RWPE2 (cell line): ENCODE data around the gene HOMER3.

Experiments
- ATAC-seq: fragments of 200-7000 bp; cut with Tn5 transposase; 3 replicates; pipeline ENCODE4 v1.9.1; 2021; ENCODE audit warnings: low read depth
- DNase-seq: peaks from one replicate; pipeline ENCODE4 v3.0.0-alpha.2; 2020; ENCODE audit warnings: low spot score
- H3K27ac ChIP-seq: fragments of 450-650 bp; 2 replicates; pipeline ENCODE4 v1.5.1; 2017; ENCODE audit warnings: mild to moderate bottlenecking; ENCODE audit not compliant: poor library complexity, severe bottlenecking
- H3K27me3 ChIP-seq: fragments of 250-450 bp; sonication (Bioruptor Pico); 2 replicates; pipeline ENCODE4 v1.5.1; 2021; ENCODE audit warnings: mild to moderate bottlenecking, moderate library complexity; ENCODE audit not compliant: insufficient read depth, poor library complexity, severe bottlenecking
- H3K36me3 ChIP-seq: fragments of 250-450 bp; sonication (Bioruptor Pico); 2 replicates; pipeline ENCODE4 v1.5.1; 2020; ENCODE audit warnings: low read depth, mild to moderate bottlenecking, moderate library complexity
- H3K4me1 ChIP-seq: fragments of 250-450 bp; sonication (Bioruptor Pico); 2 replicates; pipeline ENCODE4 v1.5.1; 2021; ENCODE audit warnings: mild to moderate bottlenecking, moderate library complexity; ENCODE audit not compliant: insufficient read depth, poor library complexity, severe bottlenecking
- H3K4me3 ChIP-seq: fragments of 250-450 bp; sonication (Bioruptor Pico); 2 replicates; pipeline ENCODE4 v1.5.1; 2021; ENCODE audit warnings: mild to moderate bottlenecking, moderate library complexity; ENCODE audit not compliant: severe bottlenecking
- H3K9me3 ChIP-seq: fragments of 250-450 bp; sonication (Bioruptor Pico); 2 replicates; pipeline ENCODE4 v1.5.1; 2021; ENCODE audit warnings: mild to moderate bottlenecking, moderate library complexity; ENCODE audit not compliant: severe bottlenecking
- CTCF ChIP-seq: fragments of 450-650 bp; IDR thresholded peaks from one replicate; pipeline ENCODE4 v1.5.1; 2017; ENCODE audit warnings: mild to moderate bottlenecking, moderate library complexity; ENCODE audit not compliant: poor library complexity, severe bottlenecking

HOMER3 gene

DNA sequence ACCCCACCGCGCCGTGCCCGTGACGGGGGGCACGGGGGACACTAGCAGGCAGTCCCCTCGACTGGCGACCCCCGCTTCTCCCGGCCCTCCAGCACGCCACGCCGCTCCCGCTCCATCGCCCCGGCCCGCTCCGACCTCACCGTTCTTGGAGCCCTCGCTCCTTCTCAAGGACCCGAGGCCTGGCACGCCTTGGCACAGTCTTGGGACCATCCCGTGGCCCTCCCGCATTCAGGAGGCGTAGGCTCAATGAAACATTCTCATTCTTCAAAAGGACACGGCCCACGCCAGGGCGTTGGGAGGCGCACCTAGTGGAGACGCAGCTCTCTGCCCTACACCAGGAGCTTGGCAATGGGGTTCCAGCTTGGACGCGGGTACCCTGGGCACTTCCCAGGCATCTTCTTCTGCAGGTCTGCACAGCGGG is 44.6 kb downstream of the HOMER3 start:
- no peak for TF ChIP-seq CTCF
- no peaks in the 10 kb centered on the region; the same call in 1 of the 2 replicates for H3K36me3 ChIP-seq
- no peak overlapping the region for H3K4me3 ChIP-seq
- no peak overlapping the region for H3K27ac ChIP-seq
- DNase-seq (no peak), ATAC-seq (peak; percentile 41; the same call in 2 of the 3 replicates)
- H3K27me3 ChIP-seq: peaks cover 18% of the 10 kb centered on the region
- H3K4me1 ChIP-seq: no peaks in the 10 kb centered on the region
- H3K9me3 ChIP-seq: no peaks in the 10 kb centered on the region

DNA sequence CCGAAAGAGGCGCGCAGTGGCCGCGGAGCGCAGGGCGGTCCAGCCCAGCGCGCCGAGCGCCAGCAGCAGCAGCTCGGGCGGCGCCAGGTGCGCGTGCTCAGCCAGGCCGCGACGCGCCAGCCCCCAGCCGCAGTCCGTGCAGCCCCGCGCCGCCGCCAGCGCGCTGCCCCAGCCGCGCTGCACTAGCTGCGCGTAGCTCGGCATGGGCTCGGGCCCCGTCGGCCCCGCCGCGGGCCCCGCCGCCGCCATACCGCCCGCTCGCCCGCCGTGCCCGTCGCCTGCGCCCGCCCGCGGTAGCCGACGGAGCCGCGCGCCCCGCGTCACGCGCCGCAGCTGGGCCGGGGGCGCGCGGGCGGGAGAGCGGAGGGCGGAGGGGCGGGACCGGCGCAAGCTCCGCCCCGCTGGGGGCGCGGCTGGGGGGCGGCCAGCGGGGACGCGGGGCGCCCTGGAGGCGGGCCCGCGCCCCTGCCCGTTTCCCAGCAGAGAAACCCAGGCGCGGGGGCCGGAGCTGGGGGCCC is 45.1 kb downstream of the HOMER3 start, which contains the start of gene CERS1:
Gene CERS1 (minus strand): TSS at position 335 of the 518 bp plus-strand sequence. CDS start 86 bp downstream, at position 249.
- no peak for DNase-seq
- H3K4me3 ChIP-seq: peak within 1 kb of the TSS; percentile 48

GRCh38 chr19:18895038-18895823 is 45.8 kb downstream of the HOMER3 start:
- Histone ChIP-seq H3K27me3 (peaks cover 18% of the 10 kb centered on the region), H3K36me3 (no peaks in the 10 kb centered on the region), H3K4me3 (peak overlapping the region; percentile 48), H3K27ac (no peak overlapping the region), H3K9me3 (no peaks in the 10 kb centered on the region), H3K4me1 (no peaks in the 10 kb centered on the region)
- ATAC-seq: peak; percentile 53
- TF ChIP-seq CTCF: peak; percentile 59
- no peak for DNase-seq

More for the DNA sequence above, 45.1 kb downstream of the HOMER3 start, which contains the start of gene CERS1:
- no peak within 1 kb of the TSS for H3K27ac ChIP-seq
- no peaks in the 10 kb centered on the region for H3K9me3 ChIP-seq
- H3K27me3 ChIP-seq: peaks cover 18% of the 10 kb centered on the region
- H3K36me3 ChIP-seq: no peaks in the 10 kb centered on the region; the same call in 1 of the 2 replicates
- peak; percentile 31; the same call in 2 of the 3 replicates for ATAC-seq
- no peak for TF ChIP-seq CTCF
- H3K4me1 ChIP-seq: no peaks in the 10 kb centered on the region

DNA sequence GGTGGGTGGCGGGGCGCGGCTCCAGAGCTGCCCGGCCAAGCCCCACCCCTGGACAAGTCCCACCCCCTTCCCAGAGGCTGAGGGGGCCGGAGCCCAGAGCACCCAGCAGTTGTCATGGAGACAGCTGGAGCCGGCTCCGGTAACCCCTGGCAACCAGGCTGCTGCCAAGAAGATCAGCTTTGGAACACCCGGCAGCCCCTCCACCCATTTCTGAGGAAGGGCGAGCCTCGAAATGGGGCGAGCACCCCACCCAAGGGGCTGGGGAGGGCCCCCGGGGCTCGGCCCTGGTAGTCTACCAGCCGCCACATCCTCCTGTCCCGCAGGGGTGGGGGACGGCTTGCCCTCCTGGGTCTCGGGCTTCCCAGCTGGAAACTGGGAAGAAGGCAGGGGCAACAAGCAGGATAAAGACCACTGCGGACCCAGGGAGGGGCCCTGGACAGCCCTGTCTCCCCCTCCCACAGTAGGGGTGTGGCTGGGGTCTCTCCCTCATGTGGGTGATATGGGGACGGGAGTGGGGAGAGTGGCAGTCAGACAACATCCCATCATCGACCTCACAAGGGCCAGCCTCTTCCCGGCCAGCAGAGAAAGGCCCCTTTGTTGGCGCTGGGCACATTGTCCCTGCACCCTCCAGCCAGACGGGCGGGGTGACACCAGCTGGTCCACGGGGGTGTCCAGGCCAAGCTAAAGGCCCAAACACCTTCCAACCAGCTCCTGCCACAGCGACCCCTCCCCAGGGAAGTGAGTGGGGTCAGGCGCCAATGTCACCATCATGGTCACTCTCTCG is 46.6 kb downstream of the HOMER3 start:
- Histone ChIP-seq H3K36me3 (no peaks in the 10 kb centered on the region), H3K9me3 (no peaks in the 10 kb centered on the region), H3K4me1 (no peaks in the 10 kb centered on the region), H3K4me3 (peak overlapping the region; percentile 48), H3K27me3 (peaks cover 18% of the 10 kb centered on the region), H3K27ac (no peak overlapping the region)
- DNase-seq (no peak), ATAC-seq (no peak)
- TF ChIP-seq CTCF: no peak
